ENCODE results near the gene TIMM21. TPM values are rescaled to one million over a fixed set of nuclear protein-coding genes. Genes with fewer than 3 reads are reported as not detected.

TIMM21 gene
- total RNA-seq, 2 experiments from 2014 or later = 10.7 to 11.8 TPM

- no peaks in the 10 kb centered on the region for H3K27me3 Mint-ChIP-seq
- ATAC-seq (ENCODE audit: poor library complexity) = no peak
- POLR2A ChIA-PET = no interaction called here
Observed at GRCh38 chr18:74115046-74115445, 33.3 kb upstream of the TIMM21 start.

GRCh38 chr18:74116633-74117554, 31.4 kb upstream of the TIMM21 start:
- CTCF ChIA-PET = no interaction called here
- peak; percentile 43 for ATAC-seq (ENCODE audit: poor library complexity)

More at GRCh38 chr18:74115046-74115445, 33.3 kb upstream of the TIMM21 start:
- no peak for DNase-seq
- CTCF ChIA-PET = interaction anchor here (0.9 kb wide), 1 partner anchor 33 kb away, joined by 3 read pairs; no protein-coding TSS in a partner anchor
- Mint-ChIP-seq H3K4me1 (ENCODE audit: low read depth) (peaks cover 5% of the 10 kb centered on the region), H3K36me3 (ENCODE audit: low read depth) (peaks cover 8% of the 10 kb centered on the region), H3K27ac (no peak overlapping the region), H3K4me3 (no peak overlapping the region), H3K9me3 (peaks cover 9% of the 10 kb centered on the region)
- intact Hi-C loops (cut with DNase I, micrococcal nuclease) = loop anchor here (5.0 kb wide), 2 partner anchors 33 to 1353 kb away; no protein-coding TSS in a partner anchor
- H3K4me1 ChIP-seq (ENCODE audit: insufficient read depth, low read length) = no peaks in the 10 kb centered on the region
- no peaks in the 10 kb centered on the region for H3K36me3 ChIP-seq (ENCODE audit: insufficient read depth, low read length)
- no peak overlapping the region for H3K4me3 ChIP-seq (ENCODE audit: low read length)
- no peaks in the 10 kb centered on the region for H3K9me3 ChIP-seq (ENCODE audit: control insufficient read depth in 1 of 2, insufficient read depth in 1 of 2, low read length in 2 of 2)
- no peak for TF ChIP-seq CTCF (IDR thresholded peaks at IDR 0.05)
- H3K27me3 ChIP-seq (ENCODE audit: control insufficient read depth in 1 of 2, insufficient read depth in 2 of 2, low read length in 2 of 2) = no peaks in the 10 kb centered on the region
- H3K27ac ChIP-seq (ENCODE audit: low read depth in 1 of 2, low read length in 2 of 2) = no peak overlapping the region

GRCh38 chr18:74123200-74123599, 25.1 kb upstream of the TIMM21 start:
- Mint-ChIP-seq H3K4me3 (no peak overlapping the region), H3K27ac (no peak overlapping the region), H3K36me3 (ENCODE audit: low read depth) (no peaks in the 10 kb centered on the region), H3K27me3 (no peaks in the 10 kb centered on the region), H3K9me3 (no peaks in the 10 kb centered on the region), H3K4me1 (ENCODE audit: low read depth) (no peaks in the 10 kb centered on the region)
- H3K4me1 ChIP-seq (ENCODE audit: insufficient read depth, low read length) = no peaks in the 10 kb centered on the region
- H3K9me3 ChIP-seq (ENCODE audit: control insufficient read depth in 1 of 2, insufficient read depth in 1 of 2, low read length in 2 of 2) = no peaks in the 10 kb centered on the region
- no peak for ATAC-seq (ENCODE audit: poor library complexity)
- ChIA-PET CTCF (no interaction called here), POLR2A (no interaction called here)
- no peaks in the 10 kb centered on the region for H3K36me3 ChIP-seq (ENCODE audit: insufficient read depth, low read length)
- H3K27ac ChIP-seq (ENCODE audit: low read depth in 1 of 2, low read length in 2 of 2) = no peak overlapping the region
- H3K4me3 ChIP-seq (ENCODE audit: low read length) = no peak overlapping the region
- intact Hi-C loops (cut with DNase I, micrococcal nuclease) = no loop called here
- no peak for DNase-seq
- no peaks in the 10 kb centered on the region for H3K27me3 ChIP-seq (ENCODE audit: control insufficient read depth in 1 of 2, insufficient read depth in 2 of 2, low read length in 2 of 2)
- no peak for TF ChIP-seq CTCF (IDR thresholded peaks at IDR 0.05)

More at GRCh38 chr18:74116633-74117554, 31.4 kb upstream of the TIMM21 start:
- no peak overlapping the region for H3K4me3 Mint-ChIP-seq
- no peak overlapping the region for H3K4me3 ChIP-seq (ENCODE audit: low read length)
- no peaks in the 10 kb centered on the region for H3K27me3 Mint-ChIP-seq
- H3K4me1 Mint-ChIP-seq (ENCODE audit: low read depth) = peaks cover 5% of the 10 kb centered on the region
- no peak overlapping the region for H3K27ac Mint-ChIP-seq
- TF ChIP-seq CTCF (IDR thresholded peaks at IDR 0.05) = peak; percentile 54
- POLR2A ChIA-PET = no interaction called here
- H3K9me3 ChIP-seq (ENCODE audit: control insufficient read depth in 1 of 2, insufficient read depth in 1 of 2, low read length in 2 of 2) = no peaks in the 10 kb centered on the region
- no peaks in the 10 kb centered on the region for H3K4me1 ChIP-seq (ENCODE audit: insufficient read depth, low read length)
- no peaks in the 10 kb centered on the region for H3K36me3 Mint-ChIP-seq (ENCODE audit: low read depth)
- H3K27ac ChIP-seq (ENCODE audit: low read depth in 1 of 2, low read length in 2 of 2) = no peak overlapping the region
- DNase-seq = peak in 6 of 14 experiments; percentile 3 to 57 (median 32)
- intact Hi-C loops (cut with DNase I, micrococcal nuclease) = loop anchor here (1.0 to 5.0 kb wide), 4 partner anchors 35 to 1355 kb away; no protein-coding TSS in a partner anchor
- no peaks in the 10 kb centered on the region for H3K27me3 ChIP-seq (ENCODE audit: control insufficient read depth in 1 of 2, insufficient read depth in 2 of 2, low read length in 2 of 2)
- H3K9me3 Mint-ChIP-seq = peaks cover 4% of the 10 kb centered on the region
- no peaks in the 10 kb centered on the region for H3K36me3 ChIP-seq (ENCODE audit: insufficient read depth, low read length)
